ENCODE data around the gene GSTO1.

Gene GSTO1

DNA sequence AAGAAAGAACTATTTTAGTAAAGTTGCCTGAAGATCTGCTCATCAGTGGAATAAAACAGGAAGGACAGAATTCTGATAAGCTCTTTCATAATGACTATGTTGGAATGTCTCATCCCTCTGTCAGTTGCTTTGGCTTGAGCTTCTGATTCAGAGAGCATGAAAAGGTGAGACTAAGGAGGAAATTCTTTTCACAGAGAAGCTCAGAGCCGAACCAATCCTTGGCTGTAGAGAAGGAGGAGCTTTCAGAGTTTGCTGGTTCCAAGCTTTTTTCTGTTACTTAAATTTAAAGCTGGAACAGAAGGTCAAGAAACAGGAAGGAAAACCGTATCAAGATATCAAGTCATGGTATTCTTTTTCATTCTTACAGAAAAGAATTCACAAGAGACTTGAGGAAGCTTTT, 38.3 kb downstream of the GSTO1 start:
- POLR2A ChIA-PET (ENCODE audit: low non-redundant PET) = interaction anchor here (0.5 kb wide), 1 partner anchor 18 kb away, joined by 3 read pairs; no protein-coding TSS in a partner anchor
- no peak for TF ChIP-seq CTCF (conservative IDR thresholded peaks at IDR 0.05; ENCODE audit: low read depth)
- CTCF ChIA-PET = interaction anchor here (0.6 to 3.7 kb wide), 9 partner anchors 13 to 330 kb away, joined by 3 to 42 read pairs (median 6); partner anchors contain the start of gene CFAP58
- peak overlapping the region; percentile 61 for H3K27ac ChIP-seq
- peak; percentile 50 for DNase-seq (ENCODE audit: low spot score)

GRCh38 chr10:104293781-104294321, 39.2 kb downstream of the GSTO1 start:
- H3K27ac ChIP-seq = peak overlapping the region; percentile 61
- no peak for TF ChIP-seq CTCF (conservative IDR thresholded peaks at IDR 0.05; ENCODE audit: low read depth)

GRCh38 chr10:104296687-104297436, 42.2 kb downstream of the GSTO1 start:
- CTCF ChIA-PET = interaction anchor here (2.3 kb wide), 1 partner anchor 9 kb away, joined by 10 read pairs; no protein-coding TSS in a partner anchor
- POLR2A ChIA-PET (ENCODE audit: low non-redundant PET) = no interaction called here
- no peak for TF ChIP-seq CTCF (conservative IDR thresholded peaks at IDR 0.05; ENCODE audit: low read depth)
- peak overlapping the region; percentile 20; the same call in 1 of the 2 replicates for H3K27ac ChIP-seq
- no peak for DNase-seq (ENCODE audit: low spot score)

More at GRCh38 chr10:104293781-104294321, 39.2 kb downstream of the GSTO1 start:
- DNase-seq (ENCODE audit: low spot score) = no peak
- POLR2A ChIA-PET (ENCODE audit: low non-redundant PET) = interaction anchor here (0.6 kb wide), 1 partner anchor 74 kb away, joined by 3 read pairs; no protein-coding TSS in a partner anchor
- CTCF ChIA-PET = interaction anchor here (0.6 to 3.7 kb wide), 5 partner anchors 11 to 70 kb away, joined by 3 to 42 read pairs (median 4); no protein-coding TSS in a partner anchor

GRCh38 chr10:104297697-104298660, 43.3 kb downstream of the GSTO1 start:
- DNase-seq (ENCODE audit: low spot score) = no peak
- peak overlapping the region; percentile 35 for H3K27ac ChIP-seq
- POLR2A ChIA-PET (ENCODE audit: low non-redundant PET) = no interaction called here
- CTCF ChIA-PET = interaction anchor here (0.6 kb wide), 1 partner anchor 253 kb away, joined by 5 read pairs; no protein-coding TSS in a partner anchor
- 0 out of 2 replicates have a peak, but pooled peaks have one; percentile 22 for TF ChIP-seq CTCF (conservative IDR thresholded peaks at IDR 0.05; ENCODE audit: low read depth)

DNA sequence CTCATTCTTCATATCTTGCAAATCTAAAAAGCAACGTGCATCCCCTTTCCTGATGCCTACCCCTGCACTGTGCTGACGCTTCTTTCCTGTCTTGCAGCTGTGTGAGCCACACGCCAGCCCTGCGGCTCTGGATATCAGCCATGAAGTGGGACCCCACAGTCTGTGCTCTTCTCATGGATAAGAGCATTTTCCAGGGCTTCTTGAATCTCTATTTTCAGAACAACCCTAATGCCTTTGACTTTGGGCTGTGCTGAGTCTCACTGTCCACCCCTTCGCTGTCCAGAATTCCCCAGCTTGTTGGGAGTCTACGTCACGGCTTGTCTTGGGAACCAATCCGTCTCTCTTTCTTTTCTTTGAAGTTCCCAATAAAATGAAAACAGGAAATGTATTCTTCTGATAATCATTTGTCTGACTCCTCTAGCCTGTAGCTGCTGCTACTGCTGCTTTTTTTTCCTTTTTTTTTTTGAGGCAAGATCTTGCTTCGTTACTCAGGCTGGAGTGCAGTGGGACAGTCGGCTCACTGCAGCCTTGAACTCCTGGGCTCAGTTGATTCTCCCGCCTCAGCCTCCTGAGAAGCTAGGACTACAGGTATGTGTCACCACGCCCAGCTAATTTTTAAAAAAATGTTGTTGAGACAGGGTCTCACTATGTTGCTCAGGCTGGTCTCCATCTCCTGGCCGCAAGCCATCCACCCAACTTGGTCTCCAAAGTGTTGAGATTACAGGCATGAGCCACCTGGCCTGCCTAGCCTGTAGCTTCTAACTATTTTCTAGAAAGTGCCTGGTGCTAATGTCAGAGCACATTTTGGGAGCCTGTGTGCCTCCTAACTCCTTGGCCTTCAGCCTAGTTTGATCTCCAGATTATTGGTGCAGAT, 44.6 kb downstream of the GSTO1 start:
- H3K27ac ChIP-seq = peak overlapping the region; percentile 99
- CTCF ChIA-PET = interaction anchor here (0.6 to 1.5 kb wide), 2 partner anchors 55 to 876 kb away, joined by 4 to 7 read pairs; partner anchors contain the start of gene CFAP58
- no peak for TF ChIP-seq CTCF (conservative IDR thresholded peaks at IDR 0.05; ENCODE audit: low read depth)
- no peak for DNase-seq (ENCODE audit: low spot score)
- POLR2A ChIA-PET (ENCODE audit: low non-redundant PET) = no interaction called here
